Heart right ventricle (tissue), 16 donors: Measurements from ENCODE around the gene GTF2H1. TPM values are rescaled to one million over a fixed set of nuclear protein-coding genes. Genes with fewer than 3 reads are reported as not detected.

ENCODE experiments used
- ATAC-seq, 8 donors: fragments of 200-7000 bp; cut with Tn5 transposase; one replicate each; pipeline ENCODE4 v1.9.1; 2020; ENCODE audit warnings: mild to moderate bottlenecking in 8 of 8, moderate library complexity in 8 of 8, moderate number of reproducible peaks in 1 of 8
- DNase-seq, 2 donors: peaks; one replicate each; pipeline ENCODE4 v3.0.0-alpha.2; 2020
- H3K27ac ChIP-seq, 10 donors: fragments of 200-600 bp; sonication (generic) in 2 of 10; one replicate each; pipeline versions ENCODE4 v1.5.0 to v1.8.0; 2020 to 2022; ENCODE audit warnings: mild to moderate bottlenecking in 3 of 10
- H3K27me3 ChIP-seq, 7 donors: fragments of 200-600 bp; one replicate each; pipeline ENCODE4 v1.8.0; 2021 to 2022; ENCODE audit warnings: mild to moderate bottlenecking in 2 of 7
- H3K36me3 ChIP-seq, 9 donors: fragments of 200-600 bp; sonication (generic) in 1 of 9; one replicate each; pipeline versions ENCODE4 v1.5.0 to v1.8.0; 2020 to 2022; ENCODE audit warnings: mild to moderate bottlenecking in 2 of 9
- H3K4me1 ChIP-seq, 9 donors: fragments of 200-600 bp; sonication (generic) in 1 of 9; one replicate each; pipeline versions ENCODE4 v1.5.0 to v1.8.0; 2020 to 2022; ENCODE audit warnings: mild to moderate bottlenecking in 4 of 9
- H3K4me3 ChIP-seq, 10 donors: fragments of 200-600 bp; sonication (generic) in 2 of 10; one replicate each; pipeline versions ENCODE4 v1.5.0 to v1.8.0; 2020 to 2022; ENCODE audit warnings: mild to moderate bottlenecking in 7 of 10, moderate library complexity in 2 of 10
- H3K9me3 ChIP-seq, 11 donors: fragments of 200-600 bp in 10 of 11; sonication (generic) in 2 of 11; one replicate each; pipeline versions ENCODE4 v1.5.0 to v1.8.0; 2013 to 2022; ENCODE audit warnings: mild to moderate bottlenecking in 2 of 11, control low read depth in 1 of 11, moderate library complexity in 1 of 11
- CTCF ChIP-seq, 9 donors: fragments of 200-600 bp; sonication (generic) in 2 of 9; IDR thresholded peaks; one replicate each; pipeline versions ENCODE4 v1.5.0 to v1.8.0; 2021 to 2022; ENCODE audit warnings: antibody characterized with exemption in 9 of 9, mild to moderate bottlenecking in 5 of 9, moderate library complexity in 1 of 9
- WGBS, 2 donors: extraction: QIAGEN DNeasy Blood & Tissue Kit; methylation state at CpG; one replicate each; pipeline ENCODE4 v1.1.7; 2013; ENCODE audit warnings: inconsistent platforms in 1 of 2; 5-methylcytosine and 5-hydroxymethylcytosine counted together
- intact Hi-C, 10 donors: fragments of 100-400 bp; cut with DNase I; formaldehyde crosslinking; loops; one replicate each; pipeline versions ENCODE4 v1.11.1 to v1.14.2; 2022
- polyA plus RNA-seq, 2 donors: library from polyadenylated mRNA; stranded (reverse); fragments of 200-250 nt; gene quantifications; one replicate each; pipeline ENCODE4 v1.2.3, GENCODE V29; 2013
- total RNA-seq, 10 donors: library from RNA; stranded (reverse); fragmentation: NEBNext Ultra II Directional in 3 of 10; extraction: Animal tissue kit (Norgen Biotek cat#: 25700) in 3 of 10; gene quantifications; one replicate each; pipeline versions ENCODE4 v1.2.1 to v1.2.4, GENCODE V29; 2021 to 2023
- donor health status: Arrhythmogenic right ventricular cardiomyopathy.
- donor health status: ischemic (EF 13 %, LVEDD 7.1; RV severe dilation, severe dysfunction).
- donor health status: healthy with polysubstance abuse.
- donor health status: DM: no; HTN: yes; CAD: no.
- donor health status: DM: no; HTN: no; CAD: no.
- donor health status: ischemic (EF 25% LVEDD 6.9; RV normal size, moderate dysfunction).
- donor health status: ischemic (EF 25% LVEDD 5.7; RV mildly dilated, moderate dysfunction).
- donor health status: healthy.
- donor health status: DM: yes; HTN: yes; CAD: no.
- donor health status: Ischemic cardiomyopathy.
- donor health status: ischemic (EF 35%, LVEDD 5.7; RV mildly dilated, moderate dysfunction).
- donor health status: nonischemic (EF 11% LVEDD 7.7; RV severe dilation, severe dysfunction).
- donor health status: DM: yes; HTN: yes; CAD: no.
- donor health status: PGD.
- donor health status: ischemic (EF 29% LVEDD 5.4; RV normal size, mild dysfunction).
- donor health status: nonischemic (EF 23%, LVEDD 6.1; RV moderate dilation, normal function).

GTF2H1 gene
- total and polyA plus RNA-seq, 12 donors: 14.9 to 27.9 (median 24.3) TPM

- ATAC-seq: no peak
Observed at GRCh38 chr11:18352581-18352980, 30.2 kb downstream of the GTF2H1 start.

GRCh38 chr11:18358646-18359045 is 36.3 kb downstream of the GTF2H1 start:
- Histone ChIP-seq H3K36me3 (peaks cover 0 to 100% (median 61%) of the 10 kb centered on the region in 9 donors), H3K4me3 (no peak overlapping the region), H3K27ac (no peak overlapping the region), H3K9me3 (no peaks in the 10 kb centered on the region), H3K4me1 (no peaks in the 10 kb centered on the region), H3K27me3 (no peaks in the 10 kb centered on the region)
- intact Hi-C loops: no loop called here
- DNase-seq (no peak), ATAC-seq (no peak)
- TF ChIP-seq CTCF (IDR thresholded peaks at IDR 0.05): no peak
- WGBS, 2 donors: 91 to 95% methylated on average over 4 of the region's 4 CpGs

More at GRCh38 chr11:18352581-18352980, 30.2 kb downstream of the GTF2H1 start:
- DNase-seq: no peak
- no peaks in the 10 kb centered on the region for H3K4me1 ChIP-seq
- TF ChIP-seq CTCF (IDR thresholded peaks at IDR 0.05): no peak
- H3K4me3 ChIP-seq: no peak overlapping the region
- WGBS, 2 donors: 92 to 94% methylated on average over 3 of the region's 3 CpGs
- no peaks in the 10 kb centered on the region for H3K27me3 ChIP-seq
- intact Hi-C loops: no loop called here
- H3K9me3 ChIP-seq: no peaks in the 10 kb centered on the region
- H3K27ac ChIP-seq: no peak overlapping the region
- H3K36me3 ChIP-seq: peaks cover 0 to 100% (median 38%) of the 10 kb centered on the region in 9 donors

GRCh38 chr11:18361154-18361553 is 38.8 kb downstream of the GTF2H1 start:
- no peak overlapping the region for H3K27ac ChIP-seq
- H3K36me3 ChIP-seq: peaks cover 0 to 100% (median 75%) of the 10 kb centered on the region in 9 donors
- ATAC-seq (no peak), DNase-seq (no peak)
- TF ChIP-seq CTCF (IDR thresholded peaks at IDR 0.05): no peak
- H3K4me1 ChIP-seq: peaks cover 0 to 4% (median 0%) of the 10 kb centered on the region in 9 donors
- H3K4me3 ChIP-seq: no peak overlapping the region
- WGBS, 2 donors: 96 to 99% methylated on average over 5 of the region's 5 CpGs
- no peaks in the 10 kb centered on the region for H3K27me3 ChIP-seq
- H3K9me3 ChIP-seq: no peaks in the 10 kb centered on the region
- intact Hi-C loops: no loop called here

GRCh38 chr11:18364495-18365073 is 42.2 kb downstream of the GTF2H1 start:
- peaks cover 0 to 8% (median 0%) of the 10 kb centered on the region in 9 donors for H3K4me1 ChIP-seq
- no peak overlapping the region for H3K4me3 ChIP-seq
- intact Hi-C loops: no loop called here
- H3K9me3 ChIP-seq: no peaks in the 10 kb centered on the region
- H3K36me3 ChIP-seq: peaks cover 0 to 93% (median 48%) of the 10 kb centered on the region in 9 donors
- no peak for DNase-seq
- H3K27me3 ChIP-seq: no peaks in the 10 kb centered on the region
- WGBS, 2 donors: 93 to 98% methylated on average over 4 of the region's 4 CpGs
- no peak for TF ChIP-seq CTCF (IDR thresholded peaks at IDR 0.05)
- no peak for ATAC-seq
- H3K27ac ChIP-seq: no peak overlapping the region
